Stimulated activated CD8-positive, alpha-beta memory T cell treated with anti-CD3 and anti-CD28 coated beads, Interleukin-15, amount 100 ng/mL, for 4 hours (primary cell): ENCODE results near the gene NPC1.
"Not testable (repeated sequence)": the region's sequence is repeated elsewhere in the genome, so short reads cannot be mapped to it uniquely, and the experiment has no call there.

ENCODE experiments used
- DNase-seq, 2 donors: peaks; one replicate each; pipeline ENCODE4 v3.0.0-alpha.2; 2020; ENCODE audit warnings: low read depth in 2 of 2

The NPC1 gene

DNA sequence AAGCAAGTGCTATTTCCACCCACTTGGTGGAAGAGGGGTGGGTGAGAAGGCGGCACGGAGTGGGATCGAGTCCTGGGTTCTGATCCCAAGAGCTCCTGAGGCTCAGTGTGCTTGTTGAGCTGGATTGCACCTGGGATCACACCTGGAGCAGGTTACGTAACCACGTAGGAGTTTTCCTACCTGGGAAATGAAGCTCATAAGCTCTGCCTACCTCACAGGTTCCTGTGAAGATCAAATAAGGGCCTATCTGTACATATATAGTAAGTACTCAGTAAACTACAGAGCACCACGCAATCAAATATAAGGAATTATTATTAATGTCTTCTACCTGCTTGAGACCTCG lies 11.0 kb downstream of the NPC1 start:
- DNase-seq, result no peak

DNA sequence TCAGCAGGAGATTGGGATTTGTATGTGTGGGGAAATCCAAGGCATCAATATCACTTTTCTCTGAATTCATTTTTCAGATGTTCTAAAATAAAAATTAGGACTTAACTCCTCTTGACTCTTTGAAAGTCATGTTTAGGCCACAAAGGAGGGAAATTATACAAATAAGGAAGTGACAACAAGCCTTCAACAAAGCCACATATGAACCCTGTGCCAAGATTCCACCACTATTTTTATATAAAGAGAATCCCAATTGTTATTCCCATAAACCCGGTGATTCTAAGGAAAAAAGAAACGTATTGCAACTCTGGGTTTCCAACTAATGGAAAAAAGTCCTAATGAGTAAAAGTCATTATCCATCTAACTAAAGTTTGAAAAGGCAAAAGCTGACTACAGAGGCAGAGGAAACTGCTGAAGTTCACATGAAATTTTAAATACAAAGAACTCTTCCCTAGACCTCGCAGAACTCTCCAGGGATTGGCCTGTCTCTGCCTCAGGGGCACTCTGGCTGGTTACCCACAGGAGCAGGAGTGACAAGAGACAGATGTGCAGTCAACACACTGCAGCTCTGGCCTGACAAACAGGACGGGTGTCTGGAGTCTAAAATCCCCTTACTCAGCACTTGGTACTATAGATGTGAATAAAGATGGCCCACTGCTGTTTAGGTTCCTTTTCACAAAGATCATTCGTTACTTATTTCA lies 11.5 kb downstream of the NPC1 start:
- no peak for DNase-seq

DNA sequence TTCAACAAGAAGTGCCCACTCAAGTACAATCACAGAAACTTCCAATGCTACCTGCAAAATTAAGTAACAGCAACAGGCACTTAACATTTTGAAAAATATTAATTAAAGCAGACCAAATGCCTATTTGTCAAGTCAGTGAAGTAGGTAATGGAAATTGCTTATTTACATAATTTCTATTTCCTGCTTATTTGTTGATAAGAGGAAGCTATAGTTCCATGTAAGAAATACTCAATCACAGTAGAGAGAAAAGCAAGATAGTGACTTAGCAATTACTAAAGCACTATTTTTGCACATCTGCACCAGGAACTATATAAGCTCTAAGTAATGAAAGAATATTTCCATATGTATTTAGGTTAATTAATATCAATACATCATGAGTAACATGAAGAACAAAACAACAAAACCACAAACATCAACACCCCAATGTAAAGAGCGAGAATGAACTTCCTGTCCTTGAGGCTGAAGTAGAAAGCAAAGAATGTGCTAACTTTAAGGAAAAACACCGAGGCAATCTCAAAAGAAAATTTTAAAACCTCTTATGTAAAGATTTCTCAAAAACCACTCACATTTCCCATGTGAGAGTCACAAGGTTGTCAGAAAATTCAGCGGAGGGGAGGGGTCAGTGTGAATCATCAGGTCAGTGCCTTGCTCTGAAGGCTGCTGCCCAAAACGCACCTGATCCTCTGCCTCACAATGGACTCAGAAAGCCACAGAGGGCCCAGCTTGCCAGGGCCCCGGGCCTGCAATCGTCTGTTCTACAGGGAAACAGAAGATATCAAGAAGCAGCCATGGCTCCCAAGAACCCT lies 12.5 kb downstream of the NPC1 start:
- peak in 1 of 2 donors; percentile 19 for DNase-seq

DNA sequence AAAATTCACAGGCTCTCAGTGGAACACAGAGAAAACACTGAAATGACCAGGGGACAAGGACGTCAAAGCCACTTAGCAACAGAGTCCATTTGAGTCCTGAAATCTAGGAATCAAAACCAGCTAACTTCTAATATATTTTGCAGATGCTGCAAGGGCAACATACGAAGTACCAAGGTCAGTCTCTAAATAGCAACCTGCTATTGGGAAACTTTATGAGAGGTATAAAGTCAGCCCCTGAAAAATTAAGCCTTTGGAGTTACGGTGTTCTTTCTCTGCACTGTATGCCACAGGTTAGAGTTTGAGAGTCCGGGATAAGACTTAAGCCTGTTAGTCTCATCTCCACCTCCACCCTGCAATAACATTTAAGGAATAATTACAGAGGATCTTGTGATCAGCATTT lies 13.3 kb downstream of the NPC1 start:
- DNase-seq, result no peak

DNA sequence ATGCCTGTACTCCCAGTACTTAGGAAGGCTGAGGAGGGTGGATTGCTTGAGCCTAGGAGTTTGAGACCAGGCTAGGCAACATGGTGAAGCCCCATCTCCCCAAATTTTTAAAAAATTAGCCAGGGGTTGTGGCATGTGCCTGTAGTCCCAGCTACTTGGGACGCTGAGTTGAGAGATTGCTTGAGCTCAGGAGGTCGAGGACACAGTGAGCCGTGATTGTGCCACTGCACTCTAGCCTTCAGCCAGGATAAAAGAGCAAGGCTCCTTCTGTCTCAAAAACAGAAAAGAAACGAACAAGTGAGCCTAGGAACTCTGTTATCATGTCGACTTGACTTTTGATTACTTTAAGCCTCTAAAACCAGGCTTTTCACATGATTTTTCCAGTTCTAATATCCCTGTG lies 13.7 kb downstream of the NPC1 start:
- no peak for DNase-seq

DNA sequence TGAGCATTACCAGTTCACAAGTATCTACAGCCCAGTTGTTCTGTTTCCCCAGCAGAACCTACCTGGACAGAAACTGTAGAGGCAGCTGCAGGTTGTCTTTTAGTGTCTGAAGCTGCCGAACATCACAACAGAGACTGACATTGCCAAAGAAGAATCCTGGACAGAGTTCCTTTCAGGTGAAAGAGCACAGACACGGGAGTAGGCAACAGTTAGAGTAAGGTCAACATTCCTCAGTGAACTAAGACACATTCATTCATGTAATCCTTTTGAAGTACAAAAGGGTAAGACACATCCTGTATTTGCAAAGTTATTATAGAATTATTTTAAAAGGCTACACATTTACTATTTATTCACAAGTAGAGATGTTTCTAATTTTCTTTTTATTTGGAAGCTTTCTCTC lies 14.3 kb downstream of the NPC1 start:
- no peak for DNase-seq

DNA sequence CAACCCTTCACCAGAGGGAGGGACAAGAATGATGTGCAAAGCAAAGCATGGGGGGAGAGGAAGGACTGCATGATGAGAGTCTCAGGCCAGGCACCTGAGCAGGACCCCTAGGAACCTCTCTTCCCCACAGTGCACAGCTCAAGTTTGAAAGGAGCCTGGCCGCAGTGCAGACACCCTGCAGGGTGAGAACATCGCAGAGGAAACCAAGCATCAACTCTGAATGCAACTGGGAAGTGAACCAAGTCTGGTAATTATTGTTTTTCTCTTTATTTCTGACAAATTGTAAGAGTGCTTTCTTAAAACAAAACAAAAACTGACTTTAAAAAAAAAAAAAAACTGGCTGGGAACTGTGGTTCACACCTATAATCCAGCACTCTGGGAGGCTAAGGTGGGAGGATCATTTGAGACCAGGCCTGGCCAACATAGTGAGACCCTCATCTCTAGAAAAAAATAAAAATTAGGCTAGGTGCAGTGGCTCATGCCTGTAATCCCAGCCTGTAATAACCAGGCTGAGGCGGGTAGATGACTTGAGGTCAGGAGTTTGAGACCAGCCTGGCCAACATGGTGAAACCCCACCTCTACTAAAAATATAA lies 15.3 kb downstream of the NPC1 start:
- DNase-seq, result no peak

DNA sequence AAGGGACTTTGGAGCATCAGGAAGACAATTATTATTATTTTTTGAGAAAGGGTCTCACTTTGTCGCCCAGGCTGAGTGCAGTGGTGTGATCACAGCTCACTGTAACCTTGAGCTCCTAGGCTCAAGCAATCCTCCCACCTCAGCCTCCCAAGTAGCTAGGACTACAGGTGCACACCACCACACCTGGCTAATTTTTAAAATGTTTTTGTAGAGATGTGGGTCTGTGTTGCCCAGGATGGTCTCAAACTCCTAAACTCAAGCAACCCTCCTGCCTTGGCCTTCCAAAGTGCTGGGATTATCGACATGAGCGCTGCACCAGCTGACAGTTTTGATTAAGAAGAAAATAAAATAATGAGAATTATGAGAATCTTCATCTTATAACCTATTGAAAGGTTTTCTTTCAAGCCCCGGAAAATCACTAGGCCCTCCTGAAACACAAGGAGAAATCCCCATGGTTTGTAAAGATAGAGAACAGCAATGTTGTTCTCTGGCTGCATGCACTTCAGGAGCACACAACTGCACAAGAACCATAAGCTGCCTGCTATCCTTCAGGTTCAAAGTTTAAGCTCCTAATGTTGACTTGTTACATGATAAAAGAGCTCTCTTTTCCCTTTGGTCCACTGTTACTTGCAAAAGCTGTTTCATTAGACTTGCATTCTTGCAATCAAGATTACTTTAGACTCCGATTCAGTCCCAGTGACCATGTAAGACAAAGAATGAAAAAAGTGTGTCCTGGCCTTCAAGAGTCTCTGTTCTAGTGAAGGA lies 16.8 kb downstream of the NPC1 start:
- no peak for DNase-seq

DNA sequence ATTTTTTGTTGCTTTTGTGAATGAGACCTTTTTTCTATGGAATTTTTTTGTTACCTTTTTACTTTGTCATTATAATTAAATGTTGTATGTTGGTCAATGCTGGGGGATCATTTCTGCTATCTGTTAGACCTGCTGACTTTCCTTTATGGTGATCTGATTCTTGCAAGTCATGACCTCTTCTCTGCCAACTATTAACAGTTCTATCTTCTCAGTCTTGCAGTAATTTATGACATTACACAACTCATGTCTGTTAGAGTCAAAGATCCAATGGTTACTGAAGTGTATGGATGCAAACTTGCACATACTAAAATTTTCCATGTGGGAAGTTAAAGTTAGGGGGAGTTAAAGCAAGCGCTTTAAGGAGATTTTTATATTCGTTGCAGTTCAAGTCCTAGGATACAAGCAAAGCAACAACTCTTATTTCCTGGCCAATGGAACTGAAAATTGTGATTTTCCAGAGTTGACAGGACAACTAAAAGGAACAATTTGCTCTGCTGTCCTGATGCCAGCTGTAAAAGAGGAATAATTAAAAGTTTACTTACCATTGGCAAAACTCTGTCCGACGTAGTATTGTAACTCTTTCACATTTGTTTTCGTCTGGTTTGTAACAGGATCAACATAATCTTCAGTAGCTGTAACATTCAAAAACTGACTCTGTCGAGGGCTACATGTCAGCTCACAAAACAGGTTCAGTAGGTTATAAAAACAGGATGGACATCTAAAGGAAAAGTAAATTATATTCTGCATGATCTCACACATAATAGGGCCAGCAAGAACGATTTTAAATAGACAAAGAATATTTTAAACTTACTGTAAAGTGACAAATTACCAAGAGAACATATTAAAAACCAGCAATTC lies 17.8 kb downstream of the NPC1 start:
- DNase-seq, result no peak

DNA sequence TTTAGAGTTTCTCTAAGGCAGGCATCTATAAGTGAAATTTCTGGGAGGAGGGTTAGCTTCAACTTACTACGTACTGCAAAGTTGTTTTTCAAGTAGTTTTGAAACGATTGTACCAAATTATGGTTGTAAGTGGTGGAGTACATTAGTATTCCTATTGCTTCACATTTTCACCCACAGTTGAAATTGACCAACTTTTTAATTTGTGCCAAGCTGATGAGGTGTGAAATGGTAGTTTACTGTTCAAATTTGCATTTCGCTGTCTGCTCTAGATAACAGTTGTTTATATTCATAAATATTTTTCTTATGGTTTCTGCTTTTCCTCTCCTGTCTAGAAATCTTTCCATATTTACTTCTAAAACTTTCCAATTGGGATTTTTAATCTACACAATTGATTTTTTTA lies 18.6 kb downstream of the NPC1 start:
- no peak for DNase-seq

DNA sequence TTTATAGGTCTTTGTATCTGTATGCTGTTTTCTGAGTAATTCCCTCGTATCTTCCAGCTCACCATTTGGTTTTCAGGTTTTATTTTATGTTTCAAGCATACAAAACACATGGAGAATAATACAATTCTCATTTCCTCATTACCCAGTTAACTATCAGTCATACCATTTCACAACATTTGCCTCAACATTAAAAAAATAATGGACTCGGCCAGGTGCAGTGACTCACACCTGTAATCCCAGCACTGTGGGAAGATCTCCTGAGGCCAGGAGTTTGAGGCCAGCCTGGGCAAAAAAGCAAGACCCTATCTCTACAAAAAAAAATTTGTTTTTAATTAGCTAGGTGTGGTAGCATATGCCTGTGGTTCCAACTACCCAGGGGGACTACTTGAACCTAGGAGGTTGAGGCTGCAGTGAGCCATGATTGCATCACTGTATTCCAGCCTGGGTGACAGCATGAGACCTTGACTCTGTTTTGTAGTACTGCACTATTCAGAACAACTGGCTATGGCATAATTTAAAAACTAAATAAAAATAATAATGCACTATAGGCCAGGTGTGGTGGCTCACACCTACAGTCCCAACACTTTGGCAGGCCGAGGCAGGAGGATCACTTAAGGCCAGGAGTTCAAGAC lies 20.3 kb downstream of the NPC1 start:
- no peak for DNase-seq

DNA sequence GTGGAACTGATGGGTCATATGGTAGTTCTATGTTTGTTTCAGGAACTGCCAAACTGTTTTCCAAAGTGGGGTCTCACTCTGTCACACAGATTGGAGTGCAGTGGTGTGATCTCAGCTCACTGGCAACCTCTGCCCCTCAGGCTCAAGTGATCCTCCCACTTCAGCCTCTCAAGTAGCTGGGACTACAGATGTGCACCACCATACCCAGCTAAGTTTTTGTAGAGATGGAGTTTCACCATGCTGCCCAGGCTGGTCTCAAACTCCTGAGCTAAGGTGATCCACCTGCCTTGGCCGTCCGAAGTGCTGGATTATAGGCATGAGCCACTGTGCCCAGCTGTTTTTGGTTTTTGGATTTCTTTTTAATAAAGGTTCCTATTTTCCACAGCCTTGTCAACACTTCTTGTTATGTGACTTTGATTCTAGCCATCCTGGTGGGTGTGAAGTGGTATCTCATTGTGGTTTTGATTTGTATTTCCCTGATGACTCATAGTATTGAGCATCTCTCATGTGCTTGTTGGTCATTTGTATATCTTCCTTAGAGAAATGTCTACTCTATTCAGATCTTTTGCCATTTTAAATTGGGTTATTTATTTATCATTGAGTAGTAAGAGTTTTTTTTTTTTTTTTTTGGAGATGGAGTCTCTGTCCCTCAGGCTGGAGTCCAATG lies 22.8 kb downstream of the NPC1 start:
- DNase-seq, result no peak

DNA sequence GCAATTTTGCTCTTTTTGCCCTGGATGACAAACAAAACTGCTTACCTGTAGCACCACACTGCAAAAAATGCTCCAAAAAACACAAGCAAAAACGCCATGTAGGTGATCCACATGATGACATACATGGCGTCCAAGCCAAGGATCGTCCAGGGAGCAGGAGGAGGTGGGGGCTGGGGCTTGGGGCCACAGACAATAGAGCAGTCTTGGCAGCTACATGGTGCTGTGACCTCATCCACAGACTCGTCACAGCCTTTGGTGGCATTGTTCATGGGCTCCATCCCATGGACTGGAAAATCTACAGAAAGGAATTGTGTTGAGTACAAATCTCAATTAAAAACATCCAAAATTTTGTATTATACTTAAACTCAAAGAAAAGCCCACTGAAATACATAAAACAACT lies 26.1 kb downstream of the NPC1 start:
- no peak for DNase-seq

DNA sequence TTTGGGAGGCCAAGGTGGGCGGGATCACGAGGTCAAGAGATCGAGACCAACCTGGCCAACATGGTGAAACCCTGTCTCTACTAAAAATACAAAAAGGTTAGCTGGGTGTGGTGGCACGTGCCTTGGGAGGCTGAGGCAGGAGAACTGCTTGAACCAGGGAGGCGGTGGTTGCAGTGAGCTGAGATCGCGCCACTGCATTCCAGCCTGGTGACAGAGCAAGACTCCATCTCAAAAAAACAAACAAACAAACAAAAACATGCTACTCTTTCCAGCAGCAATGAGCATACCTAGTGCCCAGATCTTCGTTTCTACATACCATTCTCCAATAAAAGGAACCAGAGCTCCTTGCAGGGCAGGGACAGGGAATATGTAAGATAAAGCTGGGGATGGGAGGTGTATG lies 28.8 kb downstream of the NPC1 start:
- DNase-seq, result not testable (repeated sequence)

DNA sequence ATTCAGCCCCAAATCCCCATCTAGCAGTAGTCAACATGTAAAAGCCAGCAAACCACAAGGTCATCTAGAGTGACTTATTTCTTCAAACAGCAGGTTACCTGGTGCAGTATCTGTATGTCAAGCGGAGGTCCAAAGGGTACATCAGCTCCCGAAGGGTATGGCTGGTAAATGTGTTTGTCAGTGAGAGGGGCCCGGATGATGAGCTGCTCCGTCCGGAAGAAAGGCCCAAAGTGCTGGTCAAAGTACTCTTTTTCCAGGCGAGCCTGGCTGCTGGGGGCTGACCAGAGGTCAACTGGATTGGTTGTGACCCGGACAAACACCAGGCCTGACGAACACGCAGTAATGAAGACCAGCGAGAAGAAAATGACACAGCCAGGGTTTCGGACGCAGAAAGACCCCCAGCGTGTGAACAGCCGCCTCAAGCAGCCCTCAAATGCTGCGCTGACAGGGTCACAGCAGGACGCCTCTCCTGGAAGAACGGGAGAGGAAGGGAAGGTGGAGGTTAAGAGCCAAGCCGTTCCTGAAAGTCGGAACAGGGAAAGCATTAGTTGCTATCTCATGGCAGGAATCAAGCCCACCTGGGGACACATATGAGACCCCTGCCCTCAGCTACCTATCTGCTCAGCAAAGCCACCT lies 30.0 kb downstream of the NPC1 start:
- DNase-seq, result no peak

DNA sequence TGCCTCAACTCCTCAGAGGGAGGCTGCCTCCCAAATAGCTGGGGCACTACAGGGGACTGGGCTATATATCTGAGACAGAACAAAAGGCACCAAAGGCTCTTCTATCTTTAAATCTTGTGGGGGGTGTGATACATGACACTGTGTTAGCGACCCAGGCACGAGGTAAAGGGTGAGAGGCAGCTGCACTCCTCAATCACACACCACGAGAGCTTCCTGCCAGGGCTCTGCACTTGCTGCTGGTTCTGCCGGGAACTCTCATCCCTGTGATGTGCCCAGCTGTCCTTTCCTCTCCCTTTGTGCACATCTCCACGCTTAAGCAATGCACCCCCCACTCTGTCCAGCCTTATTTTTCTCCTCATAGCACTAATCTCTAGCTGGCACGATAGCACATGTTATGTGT lies 32.4 kb downstream of the NPC1 start:
- DNase-seq, result no peak

DNA sequence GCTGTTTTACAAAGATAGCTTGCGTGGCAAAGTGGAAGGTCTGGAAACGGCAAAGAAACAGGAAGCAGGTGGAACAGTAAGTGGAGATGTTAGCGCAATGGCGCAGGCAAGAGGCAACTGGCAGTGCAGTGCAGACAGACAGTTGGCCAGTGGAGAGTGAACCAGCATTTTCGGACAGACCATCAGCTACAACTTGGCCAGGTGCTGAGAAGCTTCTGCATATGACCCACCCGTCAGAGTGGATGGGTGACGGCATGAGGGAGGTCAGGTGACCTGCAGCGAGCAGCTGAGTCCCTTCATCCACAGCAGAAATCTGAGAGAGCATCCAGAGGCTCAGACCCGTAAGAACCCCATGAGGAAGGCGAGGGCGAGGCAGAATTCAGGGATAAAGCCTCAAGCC lies 33.8 kb downstream of the NPC1 start:
- no peak for DNase-seq

DNA sequence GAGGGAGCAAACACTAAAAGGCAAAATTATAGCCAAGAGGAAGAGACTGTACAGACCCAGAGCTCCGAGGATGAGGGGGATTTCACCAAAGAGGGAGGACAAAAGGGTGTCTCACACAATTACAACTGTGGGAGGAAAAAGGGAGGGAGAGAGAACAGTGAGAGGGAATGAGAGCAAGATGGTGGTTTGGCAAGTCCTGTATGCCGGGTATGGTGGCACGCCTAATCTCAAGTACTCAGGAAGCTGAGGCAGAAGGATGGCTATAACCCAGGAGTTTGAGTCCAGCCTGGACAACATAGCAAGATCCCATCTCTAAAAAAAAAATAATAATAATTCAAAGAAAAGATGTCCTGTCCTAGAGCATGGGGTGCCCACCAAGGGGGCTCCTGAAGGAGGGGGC lies 34.3 kb downstream of the NPC1 start:
- DNase-seq, result no peak

DNA sequence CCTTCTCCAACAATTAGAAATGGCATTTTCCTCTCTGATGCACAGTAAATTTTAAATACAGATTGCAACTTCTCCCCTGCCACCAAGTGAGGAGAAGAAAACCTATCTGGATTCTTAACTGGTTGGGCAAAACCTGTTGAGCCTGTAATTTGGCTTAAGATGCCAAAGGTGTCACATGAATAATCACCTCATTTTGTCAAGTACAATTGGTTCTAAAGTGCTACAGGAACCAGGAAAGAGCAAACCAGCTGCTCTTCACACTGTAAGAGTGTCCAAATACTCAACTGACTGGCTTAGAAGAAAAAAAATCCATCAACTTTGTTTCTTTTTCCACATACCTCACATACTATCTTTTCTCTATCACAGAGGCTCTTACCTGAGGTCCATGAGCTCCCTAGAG lies 35.4 kb downstream of the NPC1 start:
- no peak for DNase-seq

DNA sequence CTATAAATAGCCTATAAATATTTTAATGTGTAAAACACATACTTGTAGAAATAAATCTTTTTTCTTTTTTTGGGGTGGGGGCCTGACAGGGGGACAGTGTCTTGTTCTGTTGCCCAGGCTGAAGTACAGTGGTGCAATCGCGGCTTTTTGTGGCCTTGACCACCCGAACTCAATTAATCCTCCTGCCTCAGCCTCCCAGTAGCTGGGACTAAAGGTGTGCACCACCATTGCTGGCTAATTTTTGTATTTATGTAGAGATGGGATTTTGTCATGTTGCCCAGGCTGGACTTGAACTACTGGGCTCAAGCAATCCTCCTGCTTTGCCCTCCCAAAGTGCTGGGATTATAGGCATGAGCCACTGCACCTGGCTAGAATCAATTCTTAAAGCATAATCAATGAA lies 37.6 kb downstream of the NPC1 start:
- no peak for DNase-seq
